ENCODE results near the gene FAM131B. TPM values are rescaled to one million over a fixed set of nuclear protein-coding genes. Genes with fewer than 3 reads are reported as not detected.

The FAM131B gene
- total RNA-seq, 1 experiment from 2014 or later = 25.3 TPM

DNA sequence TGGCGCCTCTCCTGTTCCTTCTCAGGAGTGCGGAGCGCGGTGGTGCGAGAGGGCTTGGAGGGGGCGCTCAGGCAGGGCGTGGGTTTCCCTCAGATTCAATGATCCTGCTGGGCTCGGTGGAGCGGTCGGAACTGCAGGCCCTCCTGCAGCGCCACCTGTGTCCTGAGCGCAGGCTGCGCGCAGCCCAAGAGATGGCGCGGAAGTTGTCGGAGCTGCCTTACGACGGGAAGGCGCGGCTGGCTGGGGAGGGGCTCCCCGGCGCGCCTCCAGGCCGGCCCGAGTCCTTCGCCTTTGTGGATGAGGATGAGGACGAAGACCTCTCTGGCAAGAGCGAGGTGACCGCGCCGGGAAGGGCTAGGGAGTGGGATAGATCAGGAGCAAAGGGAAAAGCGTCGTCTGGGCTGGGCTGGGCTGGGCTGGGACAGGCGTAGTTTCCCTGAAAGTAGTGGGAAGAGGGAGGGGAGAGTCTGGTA is 17.0 kb downstream of the FAM131B start (continued):
- peak; percentile 31; the same call in 1 of the 2 replicates for TF ChIP-seq ZNF281 (CRISPR knock-in tag; IDR thresholded peaks at IDR 0.05)
- no peak for TF ChIP-seq E2F4 (CRISPR knock-in tag; IDR thresholded peaks at IDR 0.05; ENCODE audit: borderline replicate concordance, low read depth)
- TF ChIP-seq ZBTB43 (CRISPR knock-in tag; IDR thresholded peaks at IDR 0.05) = 0 out of 2 replicates have a peak, but pooled peaks have one; percentile 25
- TF ChIP-seq ZNF423 (CRISPR knock-in tag; IDR thresholded peaks at IDR 0.05) = peak; percentile 83
- TF ChIP-seq, protein P1, sequence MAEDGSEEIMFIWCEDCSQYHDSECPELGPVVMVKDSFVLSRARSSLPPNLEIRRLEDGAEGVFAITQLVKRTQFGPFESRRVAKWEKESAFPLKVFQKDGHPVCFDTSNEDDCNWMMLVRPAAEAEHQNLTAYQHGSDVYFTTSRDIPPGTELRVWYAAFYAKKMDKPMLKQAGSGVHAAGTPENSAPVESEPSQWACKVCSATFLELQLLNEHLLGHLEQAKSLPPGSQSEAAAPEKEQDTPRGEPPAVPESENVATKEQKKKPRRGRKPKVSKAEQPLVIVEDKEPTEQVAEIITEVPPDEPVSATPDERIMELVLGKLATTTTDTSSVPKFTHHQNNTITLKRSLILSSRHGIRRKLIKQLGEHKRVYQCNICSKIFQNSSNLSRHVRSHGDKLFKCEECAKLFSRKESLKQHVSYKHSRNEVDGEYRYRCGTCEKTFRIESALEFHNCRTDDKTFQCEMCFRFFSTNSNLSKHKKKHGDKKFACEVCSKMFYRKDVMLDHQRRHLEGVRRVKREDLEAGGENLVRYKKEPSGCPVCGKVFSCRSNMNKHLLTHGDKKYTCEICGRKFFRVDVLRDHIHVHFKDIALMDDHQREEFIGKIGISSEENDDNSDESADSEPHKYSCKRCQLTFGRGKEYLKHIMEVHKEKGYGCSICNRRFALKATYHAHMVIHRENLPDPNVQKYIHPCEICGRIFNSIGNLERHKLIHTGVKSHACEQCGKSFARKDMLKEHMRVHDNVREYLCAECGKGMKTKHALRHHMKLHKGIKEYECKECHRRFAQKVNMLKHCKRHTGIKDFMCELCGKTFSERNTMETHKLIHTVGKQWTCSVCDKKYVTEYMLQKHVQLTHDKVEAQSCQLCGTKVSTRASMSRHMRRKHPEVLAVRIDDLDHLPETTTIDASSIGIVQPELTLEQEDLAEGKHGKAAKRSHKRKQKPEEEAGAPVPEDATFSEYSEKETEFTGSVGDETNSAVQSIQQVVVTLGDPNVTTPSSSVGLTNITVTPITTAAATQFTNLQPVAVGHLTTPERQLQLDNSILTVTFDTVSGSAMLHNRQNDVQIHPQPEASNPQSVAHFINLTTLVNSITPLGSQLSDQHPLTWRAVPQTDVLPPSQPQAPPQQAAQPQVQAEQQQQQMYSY (CRISPR knock-in tag; IDR thresholded peaks at IDR 0.05) = peak; percentile 90
- TF ChIP-seq FOXK1 (CRISPR knock-in tag; IDR thresholded peaks at IDR 0.05) = 0 out of 2 replicates have a peak, but pooled peaks have one; percentile 18
- peak; percentile 74 for TF ChIP-seq MAX (CRISPR knock-in tag; IDR thresholded peaks at IDR 0.05)
- TF ChIP-seq, protein P2, sequence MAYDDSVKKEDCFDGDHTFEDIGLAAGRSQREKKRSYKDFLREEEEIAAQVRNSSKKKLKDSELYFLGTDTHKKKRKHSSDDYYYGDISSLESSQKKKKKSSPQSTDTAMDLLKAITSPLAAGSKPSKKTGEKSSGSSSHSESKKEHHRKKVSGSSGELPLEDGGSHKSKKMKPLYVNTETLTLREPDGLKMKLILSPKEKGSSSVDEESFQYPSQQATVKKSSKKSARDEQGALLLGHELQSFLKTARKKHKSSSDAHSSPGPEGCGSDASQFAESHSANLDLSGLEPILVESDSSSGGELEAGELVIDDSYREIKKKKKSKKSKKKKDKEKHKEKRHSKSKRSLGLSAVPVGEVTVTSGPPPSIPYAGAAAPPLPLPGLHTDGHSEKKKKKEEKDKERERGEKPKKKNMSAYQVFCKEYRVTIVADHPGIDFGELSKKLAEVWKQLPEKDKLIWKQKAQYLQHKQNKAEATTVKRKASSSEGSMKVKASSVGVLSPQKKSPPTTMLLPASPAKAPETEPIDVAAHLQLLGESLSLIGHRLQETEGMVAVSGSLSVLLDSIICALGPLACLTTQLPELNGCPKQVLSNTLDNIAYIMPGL (CRISPR knock-in tag; IDR thresholded peaks at IDR 0.05) = peak; percentile 80
- TF ChIP-seq ETV6 (CRISPR knock-in tag; IDR thresholded peaks at IDR 0.05) = peak; percentile 80; the same call in 1 of the 2 replicates

- ATAC-seq (no peak), DNase-seq (ENCODE audit: low spot score) (no peak)
- Mint-ChIP-seq H3K27me3 (ENCODE audit: low read depth) (peaks cover 21% of the 10 kb centered on the region), H3K4me3 (no peak overlapping the region), H3K27ac (no peak overlapping the region), H3K4me1 (peaks cover 20% of the 10 kb centered on the region), H3K36me3 (no peaks in the 10 kb centered on the region), H3K9me3 (peaks cover 5% of the 10 kb centered on the region; the same call in 1 of the 2 replicates)
- CTCF ChIA-PET = interaction anchor here (0.6 to 0.9 kb wide), 2 partner anchors 30 to 37 kb away, joined by 3 to 4 read pairs; no protein-coding TSS in a partner anchor
- TF ChIP-seq ZNF396 (CRISPR knock-in tag; IDR thresholded peaks at IDR 0.05; ENCODE audit: borderline replicate concordance) = no peak
- TF ChIP-seq ZNF512 (CRISPR knock-in tag; IDR thresholded peaks at IDR 0.05; ENCODE audit: borderline replicate concordance) = peak; percentile 92
- TF ChIP-seq ATF3 (CRISPR knock-in tag; conservative IDR thresholded peaks at IDR 0.05) = no peak
- POLR2A ChIA-PET = interaction anchor here (0.7 kb wide), 1 partner anchor 90 kb away, joined by 3 read pairs; no protein-coding TSS in a partner anchor
Measured at GRCh38 chr7:143343596-143343995, 18.9 kb downstream of the FAM131B start.
